NCI-H187 treated with DMSO at 0.1 percent for 48 hours (cell line): ENCODE measurements around the gene YY1AP1.
"Not testable (repeated sequence)": the region's sequence is repeated elsewhere in the genome, so short reads cannot be mapped to it uniquely, and the experiment has no call there.

ENCODE experiments used
- DNase-seq: peaks from one replicate; lab custom pipeline; 2025; lab: John Stamatoyannopoulos, UW

The YY1AP1 gene

DNA sequence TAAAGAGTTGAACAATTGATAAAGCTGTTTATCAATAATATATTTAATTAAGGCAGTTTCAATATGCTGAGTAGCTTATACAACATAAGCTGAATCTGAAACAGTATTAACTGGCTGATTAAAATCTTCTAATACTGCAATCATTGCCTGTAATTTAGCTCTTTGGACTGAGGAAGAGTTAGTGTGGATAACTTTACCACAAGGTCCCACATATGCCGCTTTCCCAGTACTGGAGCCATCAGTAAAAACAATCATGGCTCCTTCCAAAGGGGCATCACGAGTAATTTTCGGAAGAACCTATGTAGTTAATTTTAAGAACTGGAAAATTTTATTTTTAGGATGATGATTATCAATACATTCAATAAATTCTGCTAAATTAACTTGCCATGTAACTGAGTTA, 7.0 kb upstream of the YY1AP1 start:
- DNase-seq, result no peak

- no peak for DNase-seq
Observed at GRCh38 chr1:155695072-155695471, 6.5 kb upstream of the YY1AP1 start.

DNA sequence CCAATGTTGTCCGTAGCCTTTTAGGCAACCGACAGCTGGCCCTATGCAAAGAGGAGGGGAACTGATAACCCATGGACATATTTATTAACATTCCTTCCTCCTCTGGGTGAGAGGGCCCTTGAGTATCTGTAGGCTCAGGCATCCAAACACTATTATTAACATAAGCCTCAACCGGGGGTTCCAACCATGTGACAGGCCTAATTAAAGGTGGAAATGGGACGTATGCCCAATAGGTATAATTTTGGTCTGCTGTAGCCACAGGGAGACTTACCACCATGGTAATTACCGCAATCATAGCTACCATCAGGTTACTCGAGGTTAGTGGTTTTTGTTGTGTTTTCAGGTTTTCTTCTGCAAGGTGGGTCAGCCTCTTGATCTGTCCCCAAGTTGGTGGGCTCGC, 5.6 kb upstream of the YY1AP1 start:
- no peak for DNase-seq

DNA sequence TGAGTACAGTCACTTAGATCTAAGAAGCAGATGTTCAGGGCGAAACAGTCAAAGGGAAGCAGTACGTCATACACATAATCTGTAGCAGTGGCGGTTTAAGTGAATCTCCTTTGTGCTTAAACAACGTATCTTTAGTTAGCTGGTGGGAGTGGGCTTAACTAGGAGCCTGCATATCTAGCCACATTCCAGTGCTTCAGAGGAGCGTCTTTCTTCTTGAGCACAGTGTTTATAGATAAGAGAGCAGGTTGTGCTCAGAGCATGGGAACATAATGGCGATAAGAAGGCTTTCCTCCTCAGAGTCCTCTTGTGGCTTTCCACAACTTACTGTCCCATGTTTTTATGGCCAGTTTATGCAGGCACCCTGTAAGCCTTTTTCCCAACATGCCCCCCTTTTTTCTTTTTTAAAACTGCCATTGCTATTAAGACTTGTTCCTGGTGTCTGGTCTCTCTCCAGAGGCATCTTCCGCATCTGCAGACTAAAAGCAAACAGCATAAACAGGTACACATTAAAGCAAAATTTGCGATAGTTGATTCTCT, 3.5 kb upstream of the YY1AP1 start:
- DNase-seq, result no peak

GRCh38 chr1:155689081-155689607, 570 bp upstream of the YY1AP1 start, which contains the start of gene DAP3:
DAP3 (plus strand) TSS chr1:155689091; CDS start chr1:155709780, 20,689 bp downstream.
- not testable (repeated sequence) for DNase-seq

GRCh38 chr1:155687705-155688323, 760 bp downstream of the YY1AP1 start:
- not testable (repeated sequence) for DNase-seq

DNA sequence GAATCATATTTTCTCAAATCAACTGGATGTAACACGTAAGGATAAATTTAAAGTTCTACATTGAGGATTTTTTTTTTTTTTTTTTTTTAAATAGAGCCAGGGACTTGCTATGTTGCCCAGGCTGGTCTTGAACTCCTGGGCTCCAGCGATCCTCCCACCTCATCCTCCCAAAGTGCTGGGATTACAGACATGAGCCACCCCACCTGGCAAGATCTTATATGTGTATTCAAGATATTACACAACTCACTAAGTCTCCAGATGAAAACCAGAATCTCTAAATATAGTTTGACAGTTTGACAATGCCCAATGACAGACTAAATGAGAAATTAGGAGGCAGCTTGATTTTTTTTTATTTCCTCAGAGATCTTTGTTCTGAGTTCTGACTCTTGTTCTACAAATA, 6.8 kb downstream of the YY1AP1 start:
- DNase-seq, result no peak

DNA sequence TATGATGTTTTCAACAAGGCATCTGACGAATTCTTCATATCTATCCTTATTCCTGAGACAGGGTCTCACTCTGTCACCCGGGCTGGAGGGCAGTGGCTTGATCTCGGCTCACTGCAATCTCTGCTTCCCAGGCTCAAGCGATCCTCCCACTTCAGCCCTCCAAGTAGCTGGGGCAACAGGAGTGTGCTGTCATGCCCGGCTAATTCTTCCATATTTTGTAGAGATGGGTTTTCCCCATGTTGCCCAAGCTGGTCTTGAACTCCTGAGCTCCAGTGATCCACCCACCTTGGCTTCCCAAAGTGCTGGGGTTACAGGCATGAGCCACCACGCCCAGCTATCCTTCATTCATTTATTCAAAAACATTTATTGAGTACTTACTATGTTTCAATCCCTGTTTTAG, 8.0 kb downstream of the YY1AP1 start:
- no peak for DNase-seq

DNA sequence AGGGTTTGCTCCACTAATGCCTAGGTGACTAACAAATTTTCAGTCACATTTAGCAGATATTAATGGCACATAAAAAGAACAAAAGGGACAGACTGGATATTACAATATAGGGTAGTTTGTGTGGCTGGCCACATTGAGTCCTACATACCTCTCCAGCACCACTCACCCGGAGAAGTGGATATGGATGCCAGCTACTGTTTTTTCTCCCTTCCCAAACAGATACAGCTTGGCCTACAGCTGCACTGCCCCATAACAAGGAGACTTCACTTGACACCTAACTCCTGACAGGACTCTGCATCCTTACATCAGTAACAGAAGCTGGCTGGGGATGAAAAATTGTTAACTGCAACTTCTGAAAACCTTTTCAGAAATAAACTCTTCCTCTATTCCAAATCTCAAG, 9.6 kb downstream of the YY1AP1 start:
- not testable (repeated sequence) for DNase-seq

DNA sequence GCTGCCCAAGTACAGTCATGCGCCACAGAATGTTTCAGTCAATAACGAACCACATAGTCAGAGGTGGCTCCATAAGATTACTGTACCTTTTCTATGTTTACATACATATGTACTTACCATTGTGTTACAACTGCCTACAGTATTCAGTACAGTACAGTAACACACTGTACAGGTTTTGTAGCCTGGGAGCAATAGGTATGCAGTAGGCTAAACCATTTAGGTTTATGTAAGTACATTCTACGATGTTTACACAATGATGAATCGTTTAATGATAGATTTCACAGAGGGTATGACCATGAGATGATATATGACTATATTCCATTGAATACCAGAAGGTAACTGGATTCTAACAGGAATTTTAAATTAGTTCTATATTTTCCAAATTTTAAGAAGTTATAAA, 10.5 kb downstream of the YY1AP1 start:
- DNase-seq, result no peak

GRCh38 chr1:155673003-155673402, 15.6 kb downstream of the YY1AP1 start:
- DNase-seq, result no peak

DNA sequence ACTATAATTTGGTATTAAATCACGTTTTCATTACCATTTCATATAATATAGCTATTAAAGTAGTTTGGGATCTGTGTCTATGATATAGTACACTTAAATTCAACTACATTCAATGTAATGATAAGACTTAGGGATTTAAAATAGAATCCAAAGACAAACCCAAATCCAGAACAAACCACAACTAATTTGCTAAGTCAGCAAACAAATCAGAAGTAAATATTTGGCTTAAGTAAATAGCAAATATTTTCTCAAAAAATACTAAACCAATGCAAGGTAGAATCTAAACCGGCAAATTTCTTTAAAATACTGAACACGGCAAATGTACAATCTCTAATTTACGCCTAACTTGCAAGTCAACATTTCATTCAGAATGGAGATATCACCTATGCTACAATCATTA, 16.8 kb downstream of the YY1AP1 start:
- no peak for DNase-seq

DNA sequence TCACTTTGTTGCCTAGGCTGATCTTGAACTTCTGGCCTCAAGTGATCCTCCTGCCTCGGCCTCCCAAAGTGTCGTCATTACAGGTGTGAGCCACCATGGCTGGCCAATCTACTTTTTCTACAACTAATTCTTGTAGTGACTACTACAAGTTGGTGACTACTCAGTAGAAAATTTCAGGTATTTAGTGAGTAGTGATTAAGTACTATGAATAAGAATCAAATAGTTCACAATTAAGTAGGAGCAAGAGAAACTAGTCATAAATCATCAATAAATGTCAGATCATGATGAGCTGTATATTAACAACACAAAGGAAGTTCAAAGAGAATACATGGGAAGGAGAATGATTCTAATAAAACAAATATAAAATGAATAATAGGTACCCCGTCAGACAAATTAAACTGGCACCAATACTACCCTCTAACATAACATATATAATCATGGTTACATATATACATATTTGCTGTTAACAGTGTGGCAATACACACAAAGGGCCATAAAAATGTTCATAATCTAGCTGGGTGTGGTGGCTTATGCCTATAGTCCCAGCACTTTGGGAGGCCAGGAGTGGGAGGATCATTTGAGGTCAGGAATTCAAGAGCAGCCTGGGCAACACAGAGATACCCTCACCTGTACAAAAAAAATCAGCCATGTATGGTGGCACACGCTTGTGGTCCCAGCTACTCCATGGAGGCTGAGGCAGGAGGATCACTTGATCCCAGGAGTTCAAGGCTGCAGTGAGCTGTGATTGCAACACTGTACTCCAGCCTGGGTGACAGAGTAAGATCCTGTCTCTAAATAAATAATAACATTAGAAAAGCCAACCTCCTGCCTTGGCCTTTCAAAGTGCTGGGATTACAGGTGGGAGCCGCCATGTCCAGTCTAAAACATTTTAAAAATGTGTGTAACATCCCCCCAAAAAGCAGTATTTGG, 19.1 kb downstream of the YY1AP1 start:
- DNase-seq, result no peak

DNA sequence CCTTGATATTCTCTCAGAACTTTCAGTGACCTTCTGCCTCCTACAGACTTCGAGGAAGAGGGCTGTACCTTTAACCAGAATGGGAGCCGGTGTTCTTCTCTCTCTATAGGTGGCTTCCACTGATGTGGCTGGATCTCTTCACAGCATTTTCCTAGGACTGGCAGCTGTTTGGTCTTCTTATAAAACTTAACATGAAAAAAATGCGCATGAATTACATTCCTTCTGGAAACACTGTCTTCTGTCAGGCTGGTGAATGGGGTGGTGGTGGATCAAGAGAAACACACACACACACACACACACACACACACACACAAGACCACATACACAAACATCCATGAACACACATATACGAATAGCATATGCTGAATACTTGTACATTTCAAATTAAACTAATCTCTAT, 27.3 kb downstream of the YY1AP1 start:
- not testable (repeated sequence) for DNase-seq

DNA sequence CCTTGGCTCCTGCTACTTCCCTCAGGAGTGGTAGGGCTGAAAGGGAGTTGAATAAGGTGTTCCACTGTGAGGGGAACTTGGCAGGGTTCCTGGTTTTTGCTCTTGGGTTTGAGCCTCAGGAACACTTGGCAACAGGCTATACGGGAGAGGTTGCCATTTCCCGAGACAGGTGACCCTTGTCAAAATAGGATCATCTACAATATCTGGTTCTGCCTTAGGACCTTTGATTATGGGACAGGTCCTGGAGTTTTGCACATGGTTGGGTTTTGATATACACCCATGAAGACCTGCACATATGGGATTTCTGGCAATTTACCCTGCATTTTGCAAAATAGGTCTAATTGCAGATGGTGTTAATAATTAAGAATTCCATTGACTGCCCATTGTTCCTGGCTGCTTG, 31.1 kb downstream of the YY1AP1 start:
- no peak for DNase-seq

DNA sequence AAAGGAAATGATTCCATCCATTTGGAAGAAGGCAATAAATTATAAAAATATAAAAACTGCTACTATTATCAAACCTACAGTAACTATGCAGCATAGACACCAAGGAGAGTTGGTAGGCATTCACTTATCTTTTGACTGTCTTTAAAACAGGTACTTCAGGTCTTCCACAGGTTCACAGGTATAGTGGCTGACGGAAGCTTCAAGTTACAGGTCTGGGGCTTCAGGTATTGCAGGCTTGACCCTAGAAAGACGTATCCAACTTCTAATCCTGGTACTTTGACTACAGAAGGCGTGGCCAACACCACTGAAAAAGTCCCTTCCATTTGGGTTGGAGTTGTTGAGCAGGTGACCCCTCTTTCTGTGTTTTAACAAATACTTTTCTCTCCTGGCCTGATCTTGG, 35.6 kb downstream of the YY1AP1 start:
- no peak for DNase-seq

DNA sequence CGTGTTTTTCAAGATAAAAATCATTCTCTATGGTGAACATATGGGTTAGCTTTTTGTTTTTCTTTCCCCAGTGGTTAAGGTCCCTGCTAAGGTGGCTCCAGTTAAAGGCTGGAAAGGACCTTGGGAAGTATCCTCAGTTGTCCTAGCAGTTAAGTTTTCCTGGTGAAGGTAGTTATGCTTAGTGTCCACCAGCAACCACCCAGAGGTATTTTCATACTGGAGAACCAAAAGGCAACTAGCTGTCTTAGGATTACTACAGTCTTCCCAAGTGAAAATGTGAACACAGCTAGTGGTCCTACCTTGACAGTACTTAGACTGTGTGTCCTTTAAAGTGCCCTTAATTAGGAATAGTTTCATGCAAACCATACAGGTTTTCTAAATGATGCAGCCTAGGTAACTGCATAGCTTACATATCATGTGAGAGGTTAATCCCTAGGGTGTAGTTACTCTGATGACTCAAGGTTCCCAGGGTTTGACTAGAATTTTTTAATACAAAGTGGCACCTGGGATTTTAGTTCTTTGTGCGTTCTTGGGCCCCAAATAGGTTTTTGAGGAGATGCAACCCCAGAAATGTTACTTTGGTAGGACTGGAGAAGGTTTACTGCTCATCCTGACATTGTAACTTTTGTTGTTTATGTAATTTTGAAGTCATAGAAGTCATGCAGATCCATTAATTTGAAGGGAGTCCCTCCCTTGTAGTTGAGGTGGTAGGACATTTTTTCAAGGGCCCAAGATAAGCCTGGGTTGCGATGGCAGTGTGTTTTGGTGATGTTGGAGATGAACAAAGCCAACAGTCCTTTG, 36.5 kb downstream of the YY1AP1 start:
- DNase-seq, result no peak

DNA sequence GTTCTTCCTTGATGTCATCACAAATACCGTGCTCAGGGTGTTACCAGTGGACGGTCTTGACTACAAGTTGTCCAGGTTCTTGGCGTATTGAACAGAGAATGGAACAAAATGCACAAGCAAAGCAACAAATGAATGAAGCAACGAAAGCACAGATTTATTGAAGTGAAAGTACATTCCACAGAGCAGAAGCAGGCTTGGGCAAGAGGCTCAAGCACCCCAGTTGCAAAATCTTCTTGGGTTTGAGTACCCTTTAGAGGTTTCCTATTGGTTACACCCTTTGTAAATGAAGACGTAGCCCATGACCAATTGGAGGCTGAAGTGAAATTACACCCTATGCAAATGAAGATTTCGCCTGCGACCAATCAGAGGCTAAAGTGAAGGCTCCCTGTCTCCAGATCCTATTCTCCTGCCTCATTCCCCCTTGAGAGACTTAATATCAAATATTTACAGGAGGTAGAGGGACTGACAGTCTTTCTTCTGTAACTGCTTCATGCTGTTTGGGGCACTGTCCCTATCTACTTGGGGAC, 38.3 kb downstream of the YY1AP1 start:
- no peak for DNase-seq

- no peak for DNase-seq
Observed at GRCh38 chr1:155649676-155650075, 38.9 kb downstream of the YY1AP1 start.

GRCh38 chr1:155648207-155649147, 40.1 kb downstream of the YY1AP1 start:
- DNase-seq, result no peak

DNA sequence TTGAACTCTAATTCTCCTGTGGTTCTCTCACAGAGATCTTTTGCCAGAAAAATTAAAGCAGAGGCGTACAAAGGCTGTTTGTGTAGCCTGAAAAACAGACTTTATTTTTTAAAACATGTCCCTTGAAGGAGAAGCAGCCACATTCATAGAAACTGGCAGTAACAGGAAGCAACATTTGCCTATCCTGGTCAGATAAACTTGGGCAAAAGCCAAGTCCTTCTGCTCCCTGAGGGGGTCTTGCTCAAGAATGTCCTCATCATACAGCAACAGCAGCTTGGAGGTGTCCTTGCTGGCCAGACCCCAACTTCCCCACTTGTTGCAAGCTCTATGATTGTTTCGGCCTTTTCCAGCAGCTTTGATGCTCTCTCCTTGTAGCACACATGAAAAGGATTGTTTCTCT, 42.3 kb downstream of the YY1AP1 start:
- DNase-seq, result no peak
